Loucy (cell line): ENCODE measurements around the gene NBEA.

ENCODE experiments used
- H2AFZ ChIP-seq: fragments of 200-600 bp; sonication (generic); 2 replicates; pipeline ENCODE4 v1.6.0; 2016; ENCODE audit warnings: antibody characterized with exemption, mild to moderate bottlenecking, low read length, moderate library complexity
- H3F3A ChIP-seq: fragments of 200-600 bp; 2 replicates; pipeline ENCODE4 v1.6.0; 2016; ENCODE audit warnings: antibody characterized with exemption, low read depth, mild to moderate bottlenecking
- H3K27me3 ChIP-seq: fragments of 200-600 bp; sonication (generic); 2 replicates; pipeline ENCODE4 v1.6.1; 2014; ENCODE audit warnings: low read length, mild to moderate bottlenecking; ENCODE audit not compliant: insufficient read depth, poor library complexity, severe bottlenecking
- H3K36me3 ChIP-seq: fragments of 200-600 bp; sonication (generic); 2 replicates; pipeline ENCODE4 v1.6.1; 2016; ENCODE audit warnings: low read length; ENCODE audit not compliant: insufficient read depth
- H3K4me1 ChIP-seq: fragments of 200-600 bp; sonication (generic); 2 replicates; pipeline ENCODE4 v1.5.1; 2014; ENCODE audit warnings: low read length, mild to moderate bottlenecking; ENCODE audit not compliant: insufficient read depth, poor library complexity, severe bottlenecking
- H3K4me2 ChIP-seq: fragments of 200-600 bp; sonication (generic); 2 replicates; pipeline ENCODE4 v1.6.0; 2014; ENCODE audit warnings: antibody characterized with exemption, low read length, low read depth, mild to moderate bottlenecking; ENCODE audit not compliant: poor library complexity, severe bottlenecking
- H3K4me3 ChIP-seq: fragments of 200-600 bp; sonication (generic); 2 replicates; pipeline ENCODE4 v1.5.1; 2014; ENCODE audit warnings: low read length, mild to moderate bottlenecking, mixed read lengths; ENCODE audit not compliant: poor library complexity, severe bottlenecking
- H3K79me2 ChIP-seq: fragments of 200-600 bp; sonication (generic); 2 replicates; pipeline ENCODE4 v1.6.1; 2014; ENCODE audit warnings: low read length; ENCODE audit not compliant: insufficient read depth
- H3K9ac ChIP-seq: fragments of 200-600 bp; sonication (generic); 2 replicates; pipeline ENCODE4 v1.6.0; 2014; ENCODE audit warnings: mild to moderate bottlenecking, low read depth, low read length, moderate library complexity; ENCODE audit not compliant: poor library complexity, severe bottlenecking
- H3K9me2 ChIP-seq: fragments of 200-600 bp; sonication (generic); replicated peaks from 2 replicates; pipeline ENCODE4 v1.6.1; 2016; ENCODE audit warnings: low read depth, low read length, mixed read lengths
- H3K9me3 ChIP-seq: fragments of 200-600 bp; sonication (generic); 2 replicates; pipeline ENCODE4 v1.6.1; 2014; ENCODE audit warnings: mild to moderate bottlenecking, antibody characterized with exemption, low read length, low read depth; ENCODE audit not compliant: insufficient read depth
- H4K20me1 ChIP-seq: fragments of 200-600 bp; sonication (generic); 2 replicates; pipeline ENCODE4 v1.6.0; 2014; ENCODE audit warnings: antibody characterized with exemption, low read length, mild to moderate bottlenecking; ENCODE audit not compliant: insufficient read depth, poor library complexity, severe bottlenecking
- CTCF ChIP-seq: fragments of 200-600 bp; sonication (generic); conservative IDR thresholded peaks from 2 replicates; pipeline ENCODE4 v1.5.1; 2014; ENCODE audit warnings: mild to moderate bottlenecking, antibody characterized with exemption, low read length
- EZH2phosphoT487 ChIP-seq: fragments of 200-600 bp; IDR thresholded peaks from 2 replicates; pipeline ENCODE4 v1.6.1; 2018; ENCODE audit warnings: antibody characterized with exemption, mild to moderate bottlenecking, moderate library complexity, borderline replicate concordance

NBEA gene

GRCh38 chr13:35643625-35644024 lies 701.6 kb downstream of the NBEA start:
- Histone ChIP-seq H2AFZ (no peak overlapping the region), H3K27me3 (no peaks in the 10 kb centered on the region), H3K9me3 (no peaks in the 10 kb centered on the region), H4K20me1 (no peaks in the 10 kb centered on the region), H3K4me2 (no peak overlapping the region), H3K36me3 (no peaks in the 10 kb centered on the region), H3K4me1 (no peaks in the 10 kb centered on the region), H3K9ac (no peak overlapping the region), H3K79me2 (no peaks in the 10 kb centered on the region), H3K4me3 (no peak overlapping the region), H3K9me2 (no peaks in the 10 kb centered on the region), H3F3A (no peaks in the 10 kb centered on the region)
- no peak for TF ChIP-seq CTCF
- TF ChIP-seq EZH2phosphoT487, result no peak

DNA sequence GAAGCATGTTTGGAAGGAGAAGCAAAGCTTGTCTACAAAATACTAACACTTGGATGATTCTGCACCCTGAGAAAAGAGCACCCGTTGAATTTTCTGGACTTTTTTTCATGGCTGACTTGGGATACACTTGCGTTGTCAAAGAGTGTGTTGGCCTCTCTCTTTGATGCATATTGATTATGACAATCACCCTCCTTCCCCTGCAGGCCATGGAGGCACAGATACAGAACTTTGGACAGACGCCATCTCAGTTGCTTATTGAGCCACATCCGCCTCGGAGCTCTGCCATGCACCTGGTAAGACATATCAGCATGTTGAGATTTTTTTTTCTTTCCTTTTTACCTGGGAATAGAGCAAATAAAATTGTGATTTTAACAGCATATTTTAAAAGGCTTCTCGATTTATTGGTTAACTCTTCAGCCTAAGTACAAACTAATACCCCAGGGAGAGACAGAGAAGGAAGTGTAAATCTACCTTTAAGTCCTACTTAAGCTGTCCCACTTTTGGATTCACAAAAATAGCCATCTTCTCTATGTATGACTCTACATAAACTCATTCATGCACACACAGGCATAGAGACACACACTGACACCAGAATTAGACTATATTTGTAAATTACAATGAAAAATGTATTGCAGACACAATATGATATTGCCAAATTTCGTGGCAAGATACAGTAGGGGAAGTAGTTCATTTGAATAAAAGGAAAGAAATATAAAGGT lies 704.1 kb downstream of the NBEA start:
- Histone ChIP-seq H3K4me3 (no peak overlapping the region), H3K4me2 (no peak overlapping the region)
- TF ChIP-seq CTCF (no peak), EZH2phosphoT487 (no peak)

GRCh38 chr13:35648201-35648600 lies 706.1 kb downstream of the NBEA start:
- Histone ChIP-seq H3K4me3 (no peak overlapping the region), H3K36me3 (no peaks in the 10 kb centered on the region), H3K79me2 (no peaks in the 10 kb centered on the region), H3K9ac (no peak overlapping the region), H3K9me2 (no peaks in the 10 kb centered on the region), H3K9me3 (no peaks in the 10 kb centered on the region), H3K4me2 (no peak overlapping the region), H3F3A (no peaks in the 10 kb centered on the region), H4K20me1 (no peaks in the 10 kb centered on the region), H2AFZ (no peak overlapping the region), H3K27me3 (no peaks in the 10 kb centered on the region), H3K4me1 (no peaks in the 10 kb centered on the region)
- TF ChIP-seq CTCF (no peak), EZH2phosphoT487 (no peak)

More for the DNA sequence above, 704.1 kb downstream of the NBEA start:
- no peaks in the 10 kb centered on the region for H3K27me3 ChIP-seq
- H3K36me3 ChIP-seq, result no peaks in the 10 kb centered on the region
- no peaks in the 10 kb centered on the region for H3K9me2 ChIP-seq
- no peaks in the 10 kb centered on the region for H3F3A ChIP-seq
- no peaks in the 10 kb centered on the region for H3K79me2 ChIP-seq
- H3K4me1 ChIP-seq, result no peaks in the 10 kb centered on the region
- H3K9ac ChIP-seq, result no peak overlapping the region
- H3K9me3 ChIP-seq, result no peaks in the 10 kb centered on the region
- no peaks in the 10 kb centered on the region for H4K20me1 ChIP-seq
- H2AFZ ChIP-seq, result no peak overlapping the region
